ENCODE results near the gene TEX22.

TEX22 gene

GRCh38 chr14:105409364-105409763 is 11.0 kb downstream of the TEX22 start:
- no peak for DNase-seq

- DNase-seq: no peak
Measured at GRCh38 chr14:105410642-105411016, 12.3 kb downstream of the TEX22 start.

GRCh38 chr14:105411017-105411941 is 12.9 kb downstream of the TEX22 start:
- peak; percentile 18 for DNase-seq

- DNase-seq: no peak
Measured at GRCh38 chr14:105411985-105412770, 13.8 kb downstream of the TEX22 start.

- DNase-seq: no peak
Measured at GRCh38 chr14:105412771-105413543, 14.6 kb downstream of the TEX22 start.

GRCh38 chr14:105413544-105413886 is 15.2 kb downstream of the TEX22 start:
- DNase-seq: no peak

- DNase-seq: peak; percentile 49
Measured at GRCh38 chr14:105414456-105415371, 16.4 kb downstream of the TEX22 start.

- no peak for DNase-seq
Measured at GRCh38 chr14:105415481-105416428, 17.4 kb downstream of the TEX22 start.

GRCh38 chr14:105416671-105417070 is 18.3 kb downstream of the TEX22 start:
- no peak for DNase-seq

GRCh38 chr14:105417690-105418121 is 19.4 kb downstream of the TEX22 start:
- no peak for DNase-seq

- no peak for DNase-seq
Measured at GRCh38 chr14:105418269-105419194, 20.2 kb downstream of the TEX22 start.

GRCh38 chr14:105419195-105420091 is 21.1 kb downstream of the TEX22 start, which contains the start of gene MTA1:
TSS of gene MTA1 (plus strand) at chr14:105419827. CDS start at chr14:105420036, 209 bp downstream.
- peak; percentile 50 for DNase-seq

GRCh38 chr14:105420101-105420973 is 22.0 kb downstream of the TEX22 start:
- no peak for DNase-seq

- no peak for DNase-seq
Measured at GRCh38 chr14:105420974-105421674, 22.8 kb downstream of the TEX22 start.

GRCh38 chr14:105421723-105422615 is 23.6 kb downstream of the TEX22 start:
- DNase-seq: no peak

All from T-helper 9 cell (primary cell).